IMR-90 (cell line): ENCODE measurements around the gene RAB4B. TPM values are rescaled to one million over a fixed set of nuclear protein-coding genes. Genes with fewer than 3 reads are reported as not detected.
A peak's percentile ranks its signal among the peaks of the same experiment; 100 is the strongest.

Source experiments
- ATAC-seq: fragments of 200-7000 bp; cut with Tn5 transposase; 2 replicates; pipeline ENCODE4 v1.9.1; 2020; ENCODE audit warnings: low read depth, mild to moderate bottlenecking, moderate library complexity
- BruUV-seq: library from RNA; stranded (reverse); fragments of 400-500 nt; replicated peaks from 2 replicates; lab custom pipeline; 2021; lab: Mats Ljungman, UMichigan
- CTCF ChIA-PET: fragments of 300-600 bp; formaldehyde crosslinking; extraction: SDS; loops from one replicate; lab custom pipeline; 2021; ENCODE audit warnings: antibody characterized with exemption; lab: Yijun Ruan, JAX
- POLR2A ChIA-PET: fragments of 300-600 bp; sonication (Branson Sonifier 250); formaldehyde crosslinking; loops from one replicate; lab custom pipeline; 2022; ENCODE audit warnings: antibody characterized with exemption; ENCODE audit not compliant: unreplicated experiment; lab: Charles Lee
- DNase-seq: peaks from one replicate; pipeline ENCODE4 v3.0.0; 2013
- H2AFZ ChIP-seq: replicated peaks from 2 replicates; pipeline ENCODE3; 2013; ENCODE audit warnings: low read length, mild to moderate bottlenecking; ENCODE audit not compliant: poor library complexity
- H2AK5ac ChIP-seq: 2 replicates; pipeline ENCODE4 v1.6.1; 2013; ENCODE audit warnings: low read depth, low read length, inconsistent platforms
- H2AK9ac ChIP-seq: replicated peaks from 2 replicates; pipeline ENCODE3; 2013; ENCODE audit warnings: mild to moderate bottlenecking, low read depth, low read length, moderate library complexity; ENCODE audit not compliant: poor library complexity
- H2BK120ac ChIP-seq: 2 replicates; pipeline ENCODE4 v1.6.1; 2013; ENCODE audit warnings: low read depth, low read length, inconsistent platforms
- H2BK15ac ChIP-seq: 3 replicates; pipeline ENCODE4 v1.6.1; 2013; ENCODE audit warnings: low read depth, low read length, inconsistent platforms
- H2BK20ac ChIP-seq: 2 replicates; pipeline ENCODE4 v1.6.1; 2013; ENCODE audit warnings: low read depth, mild to moderate bottlenecking, inconsistent platforms, low read length, moderate library complexity
- H2BK5ac ChIP-seq: 2 replicates; pipeline ENCODE4 v1.6.1; 2013; ENCODE audit warnings: mild to moderate bottlenecking, low read depth, low read length, inconsistent platforms; ENCODE audit not compliant: poor library complexity, severe bottlenecking
- H3K14ac ChIP-seq: replicated peaks from 2 replicates; pipeline ENCODE4 v1.6.1; 2013; ENCODE audit warnings: low read depth, low read length, inconsistent platforms
- H3K18ac ChIP-seq: 2 replicates; pipeline ENCODE4 v1.6.1; 2013; ENCODE audit warnings: low read depth, low read length, control low read depth
- H3K23ac ChIP-seq: 2 replicates; pipeline ENCODE4 v1.6.1; 2013; ENCODE audit warnings: low read depth, low read length, inconsistent platforms
- H3K27ac ChIP-seq: 2 replicates; pipeline ENCODE4 v1.5.1; 2013; ENCODE audit warnings: mild to moderate bottlenecking, control low read depth, low read length; ENCODE audit not compliant: insufficient read depth
- H3K27me3 ChIP-seq: 2 replicates; pipeline ENCODE4 v1.6.1; 2013; ENCODE audit warnings: low read length; ENCODE audit not compliant: control insufficient read depth, insufficient read depth
- H3K36me3 ChIP-seq: 2 replicates; pipeline ENCODE4 v1.6.1; 2013; ENCODE audit warnings: low read length, mixed read lengths; ENCODE audit not compliant: control insufficient read depth, insufficient read depth
- H3K4ac ChIP-seq: 2 replicates; pipeline ENCODE4 v1.6.1; 2013; ENCODE audit warnings: low read depth, low read length, inconsistent platforms
- H3K4me1 ChIP-seq: 2 replicates; pipeline ENCODE4 v1.6.1; 2013; ENCODE audit warnings: low read length, mixed read lengths; ENCODE audit not compliant: control insufficient read depth, insufficient read depth
- H3K4me2 ChIP-seq: 2 replicates; pipeline ENCODE4 v1.6.1; 2013; ENCODE audit warnings: low read depth, mild to moderate bottlenecking, control low read depth, low read length, moderate library complexity
- H3K4me3 ChIP-seq: 2 replicates; pipeline ENCODE4 v1.5.1; 2013; ENCODE audit warnings: low read depth, mild to moderate bottlenecking, control low read depth, low read length, moderate library complexity; ENCODE audit not compliant: insufficient read depth
- H3K56ac ChIP-seq: 2 replicates; pipeline ENCODE4 v1.6.1; 2013; ENCODE audit warnings: low read length, inconsistent platforms; ENCODE audit not compliant: insufficient read depth; ENCODE audit errors: extremely low read depth
- H3K79me1 ChIP-seq, 2 experiments: 2 replicates each; pipeline ENCODE4 v1.6.1; 2013; ENCODE audit warnings: low read length in 2 of 2, inconsistent platforms in 1 of 2, low read depth in 1 of 2
- H3K9ac ChIP-seq: 2 replicates; pipeline ENCODE4 v1.6.1; 2013; ENCODE audit warnings: low read depth, low read length, control low read depth
- H3K9me1 ChIP-seq: 2 replicates; pipeline ENCODE4 v1.6.1; 2013; ENCODE audit warnings: low read length, inconsistent platforms; ENCODE audit not compliant: insufficient read depth
- H3K9me3 ChIP-seq: 2 replicates; pipeline ENCODE4 v1.6.1; 2013; ENCODE audit warnings: low read length; ENCODE audit not compliant: control insufficient read depth, insufficient read depth
- H4K20me1 ChIP-seq: 2 replicates; pipeline ENCODE4 v1.6.1; 2013; ENCODE audit warnings: low read length, inconsistent platforms; ENCODE audit not compliant: insufficient read depth
- H4K5ac ChIP-seq: 2 replicates; pipeline ENCODE4 v1.6.1; 2013; ENCODE audit warnings: mild to moderate bottlenecking, low read depth, low read length, control low read depth
- H4K8ac ChIP-seq, 2 experiments: 2 replicates each; pipeline ENCODE4 v1.6.1; 2013; ENCODE audit warnings: low read depth in 2 of 2, low read length in 2 of 2, control low read depth in 1 of 2, inconsistent platforms in 1 of 2
- H4K91ac ChIP-seq: 2 replicates; pipeline ENCODE4 v1.6.1; 2013; ENCODE audit warnings: low read depth, low read length, inconsistent platforms; ENCODE audit not compliant: insufficient read depth
- BHLHE40 ChIP-seq: fragments of 150-350 bp; IDR thresholded peaks from 2 replicates; pipeline ENCODE4 v1.6.1; 2016; ENCODE audit warnings: mild to moderate bottlenecking, low read depth, low read length
- CHD1 ChIP-seq: IDR thresholded peaks from 2 replicates; pipeline ENCODE4 v1.6.1; 2012; ENCODE audit warnings: low read depth, low read length, improper control_type of control experiment
- MAFK ChIP-seq: IDR thresholded peaks from 2 replicates; pipeline ENCODE4 v1.6.1; 2012; ENCODE audit warnings: low read depth, low read length, improper control_type of control experiment
- MAZ ChIP-seq: IDR thresholded peaks from 2 replicates; pipeline ENCODE4 v1.6.1; 2012; ENCODE audit warnings: low read depth, mild to moderate bottlenecking, low read length, improper control_type of control experiment, moderate library complexity, borderline replicate concordance
- RFX5 ChIP-seq: IDR thresholded peaks from 2 replicates; pipeline ENCODE4 v1.8.0; 2012; ENCODE audit warnings: low read depth, mild to moderate bottlenecking, low read length, moderate library complexity
- WGBS, 2 experiments: methylation state at CpG; one replicate each; pipeline versions ENCODE4 v1.1.5 to v1.1.7; 2013; ENCODE audit warnings: missing lambda C conversion rate in 2 of 2; ENCODE audit not compliant: insufficient read length in 1 of 2; ENCODE audit errors: extremely low coverage in 2 of 2; 5-methylcytosine and 5-hydroxymethylcytosine counted together
- dilution Hi-C: fragments of 300-500 bp; cut with HindIII; formaldehyde crosslinking; loops from one replicate; pipeline ENCODE4 v1.14.3; 2018; ENCODE audit warnings: low sequenced_read_pairs; ENCODE audit not compliant: unreplicated experiment
- in situ Hi-C: fragments of 300-500 bp; cut with MboI; formaldehyde crosslinking; loops from 3 replicates; pipeline ENCODE4 v1.14.3; 2019; ENCODE audit warnings: low sequenced_read_pairs, inconsistent platforms, mixed read lengths
- intact Hi-C: fragments of 100-400 bp; cut with micrococcal nuclease; formaldehyde crosslinking; loops from 2 replicates; pipeline ENCODE4 v1.10.0; 2022
- polyA plus RNA-seq, 3 experiments: library from polyadenylated mRNA; depleted of rRNA; stranded (reverse); fragments of >200 nt; gene quantifications; 2 replicates each; pipeline ENCODE4 v1.2.3, GENCODE V29; 2012; ENCODE audit warnings: low replicate concordance in 1 of 3
- total RNA-seq: library from RNA; depleted of rRNA; stranded (reverse); fragments of >200 nt; gene quantifications from 2 replicates; pipeline ENCODE4 v1.2.3, GENCODE V29; 2012
- TF ChIP-seq, protein P1 (sequence below): fragments of 150-350 bp; IDR thresholded peaks from 2 replicates; pipeline ENCODE4 v1.6.1; 2017; ENCODE audit warnings: mild to moderate bottlenecking, antibody characterized with exemption, low read length, low read depth

The RAB4B gene
- total and polyA plus RNA-seq, 2 of the 4 experiments (the other 2 are of a cell fraction): 7.9 to 21.4 TPM

DNA sequence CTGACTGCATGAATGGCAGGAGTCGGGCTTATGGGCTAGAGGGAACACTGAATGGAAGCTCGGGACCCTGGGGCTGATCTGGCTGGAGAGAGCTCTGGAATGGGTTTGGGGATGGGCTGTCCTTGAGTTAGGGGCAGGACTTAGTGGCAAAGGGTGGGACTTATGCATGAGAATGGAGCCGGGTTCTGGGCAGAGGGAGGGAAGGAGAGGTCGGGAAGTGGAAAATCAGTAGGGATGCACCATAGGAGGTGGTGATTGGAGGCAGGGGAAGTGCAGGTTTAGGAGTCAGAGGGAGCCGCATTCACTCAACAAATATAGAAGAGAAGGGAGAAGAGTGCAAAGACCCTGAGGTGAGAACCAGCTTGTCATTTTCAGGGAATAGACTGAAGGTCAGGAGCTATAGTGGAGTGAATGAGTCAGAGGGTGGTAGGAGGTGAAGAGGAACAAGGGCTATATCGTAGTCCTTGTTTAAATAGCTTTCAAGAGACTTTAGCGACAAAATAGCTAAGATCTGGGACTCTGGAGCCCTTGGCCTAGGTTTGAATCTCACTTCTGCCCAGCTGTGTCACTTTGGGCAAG lies 748 bp downstream of the RAB4B start:
- dilution Hi-C loops: no loop called here

More for the DNA sequence above, 748 bp downstream of the RAB4B start:
- Histone ChIP-seq H3K9me1 (peaks cover 10% of the 10 kb centered on the region), H3K9me3 (no peaks in the 10 kb centered on the region), H2BK5ac (no peak overlapping the region), H3K14ac (peak overlapping the region; percentile 42), H2AK5ac (peak overlapping the region; percentile 77; the same call in 1 of the 2 replicates), H3K79me1 (peaks cover 8 to 18% of the 10 kb centered on the region in 2 experiments; a peak in 3 of 4 replicates), H2BK120ac (no peak overlapping the region), H3K4me3 (peak overlapping the region; percentile 74), H4K91ac (no peak overlapping the region), H3K9ac (peak overlapping the region; percentile 47), H4K20me1 (peaks cover 9% of the 10 kb centered on the region; the same call in 1 of the 2 replicates), H3K36me3 (no peaks in the 10 kb centered on the region; the same call in 1 of the 2 replicates), H3K27ac (peak overlapping the region; percentile 8; the same call in 1 of the 2 replicates), H4K8ac (peak overlapping the region; percentile 17 to 59; a peak in 3 of 4 replicates), H2AK9ac (peak overlapping the region; percentile 73), H2AFZ (peak overlapping the region; percentile 98), H3K27me3 (no peaks in the 10 kb centered on the region), H3K18ac (no peak overlapping the region), H3K4me1 (peaks cover 6% of the 10 kb centered on the region), H2BK20ac (no peak overlapping the region), H3K56ac (no peak overlapping the region), H4K5ac (no peak overlapping the region), H3K4me2 (peak overlapping the region; percentile 86), H2BK15ac (no peak overlapping the region), H3K23ac (peak overlapping the region; percentile 31), H3K4ac (peak overlapping the region; percentile 17; the same call in 1 of the 2 replicates)
- intact Hi-C loops: loop anchor here (2.0 kb wide), 1 partner anchor 28 kb away; the partner anchor contains the start of genes ACTMAP and SNRPA
- no TSS peak for BruUV-seq
- ATAC-seq (no peak), DNase-seq (peak; percentile 29)
- TF ChIP-seq RFX5 (0 out of 2 replicates have a peak, but pooled peaks have one; percentile 1), BHLHE40 (no peak), MAZ (no peak), CHD1 (no peak), MAFK (no peak)
- TF ChIP-seq, protein P1, sequence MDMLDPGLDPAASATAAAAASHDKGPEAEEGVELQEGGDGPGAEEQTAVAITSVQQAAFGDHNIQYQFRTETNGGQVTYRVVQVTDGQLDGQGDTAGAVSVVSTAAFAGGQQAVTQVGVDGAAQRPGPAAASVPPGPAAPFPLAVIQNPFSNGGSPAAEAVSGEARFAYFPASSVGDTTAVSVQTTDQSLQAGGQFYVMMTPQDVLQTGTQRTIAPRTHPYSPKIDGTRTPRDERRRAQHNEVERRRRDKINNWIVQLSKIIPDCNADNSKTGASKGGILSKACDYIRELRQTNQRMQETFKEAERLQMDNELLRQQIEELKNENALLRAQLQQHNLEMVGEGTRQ: no peak
- WGBS, 2 experiments: 8% methylated on average over 6 of the region's 7 CpGs; no CpG with 5 or more reads in 1 of the 2 experiments
- ChIA-PET POLR2A (no interaction called here), CTCF (interaction anchor here (0.5 to 2.0 kb wide), 6 partner anchors 12 to 485 kb away, joined by 3 to 6 read pairs (median 3); partner anchors contain the start of genes EGLN2 and HNRNPUL1)
- in situ Hi-C loops: no loop called here
